Measurements from ENCODE around the gene HIKESHI. TPM values are rescaled to one million over a fixed set of nuclear protein-coding genes. Genes with fewer than 3 reads are reported as not detected.

HIKESHI gene
- total RNA-seq, 1 donor from 2014 or later = 28.6 TPM

DNA sequence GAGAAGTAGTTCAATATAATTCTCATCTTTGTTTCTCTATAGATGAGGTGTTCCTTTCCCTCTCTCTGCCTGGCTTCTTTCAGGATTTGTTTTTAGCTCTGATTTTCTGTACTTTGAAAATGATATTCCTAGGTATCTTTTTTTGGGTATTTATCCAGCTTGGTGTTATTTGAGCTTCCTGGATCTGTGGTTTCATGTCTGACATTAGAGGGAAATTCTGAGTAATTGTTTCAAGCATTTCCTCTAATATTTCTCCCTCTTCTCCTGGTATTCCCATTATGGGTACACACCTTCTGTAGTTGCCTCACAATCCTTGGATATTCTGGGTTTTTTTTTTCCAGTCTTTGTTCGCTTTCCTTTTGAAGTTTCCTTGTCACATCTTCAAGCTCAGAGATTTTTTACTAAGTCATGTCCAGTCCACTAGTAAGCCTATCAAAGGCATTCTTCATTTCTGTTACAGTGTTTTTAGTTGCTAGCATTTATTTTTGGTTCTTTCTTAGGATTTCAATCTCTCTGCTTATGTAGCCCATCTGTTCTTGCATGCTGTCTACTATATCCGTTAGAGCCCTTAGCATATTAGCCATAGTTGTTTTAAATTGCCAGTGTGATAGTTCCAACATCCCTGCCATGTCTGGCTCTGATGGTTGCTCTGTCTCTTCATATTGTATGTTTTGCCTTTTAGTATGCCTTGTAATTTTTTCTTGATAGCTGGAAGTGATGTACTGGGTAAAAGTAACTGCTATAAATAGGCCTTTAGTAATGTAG is 78.4 kb downstream of the HIKESHI start:
- no peak for DNase-seq

DNA sequence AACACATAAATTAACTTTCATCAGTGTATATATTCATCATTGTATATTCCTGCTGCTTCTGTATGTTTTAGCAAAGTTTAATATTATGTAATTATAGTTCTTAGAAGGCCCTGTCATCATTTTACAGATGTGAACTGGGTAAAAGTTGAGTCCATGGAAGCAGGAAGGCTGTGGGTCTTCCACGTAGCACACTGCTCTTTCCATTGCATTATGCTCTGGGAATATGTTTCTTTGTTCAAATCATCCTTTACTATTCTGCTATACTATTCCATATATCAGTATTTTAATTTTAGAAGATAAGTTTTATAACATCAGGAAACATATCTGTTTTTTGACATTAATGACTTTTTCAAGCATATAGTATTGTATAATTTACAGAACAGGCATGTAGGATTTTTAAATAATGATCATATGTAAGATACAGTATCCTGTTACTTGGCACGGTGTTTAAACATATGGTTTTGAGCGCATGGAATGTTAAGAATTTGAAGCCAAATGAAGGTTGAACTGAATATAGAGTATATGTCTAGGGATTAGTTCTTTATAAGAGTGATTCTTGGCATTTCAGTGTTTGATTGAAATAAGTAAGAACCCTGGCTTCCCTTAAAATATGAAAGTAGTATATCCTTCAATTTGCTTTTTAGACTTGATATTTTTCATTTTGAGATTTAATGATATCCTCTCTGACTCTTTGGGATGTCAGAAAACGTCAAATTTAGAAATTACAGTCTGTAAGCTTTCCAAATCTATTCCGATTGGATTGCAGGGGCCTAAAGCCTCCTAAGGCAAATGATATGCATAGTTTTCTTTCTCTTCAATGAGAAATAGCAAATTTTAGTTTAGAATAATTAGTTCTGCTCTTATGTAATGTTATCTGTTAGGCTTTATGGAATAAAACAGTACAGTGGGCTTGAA is 81.3 kb downstream of the HIKESHI start:
- DNase-seq = peak; percentile 57

DNA sequence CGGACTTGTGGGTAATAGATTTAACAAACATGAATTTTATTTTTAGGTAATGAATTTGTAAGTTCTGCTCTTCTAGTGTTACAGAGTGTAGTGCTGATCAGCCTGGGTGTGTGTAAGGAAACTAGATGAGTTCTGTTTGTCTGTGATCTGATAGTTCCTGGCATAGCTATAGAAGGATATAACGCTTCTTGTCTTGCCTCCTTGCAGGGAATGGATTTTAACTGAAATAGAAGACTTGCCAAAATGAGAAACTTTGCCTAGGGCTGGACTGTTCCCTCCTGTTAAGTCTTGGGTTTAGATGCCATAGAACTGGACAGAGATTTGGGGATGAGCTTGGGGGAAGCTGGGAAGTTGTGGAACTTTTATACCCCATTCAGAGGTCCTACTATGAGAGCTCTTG is 84.2 kb downstream of the HIKESHI start:
- DNase-seq = no peak

DNA sequence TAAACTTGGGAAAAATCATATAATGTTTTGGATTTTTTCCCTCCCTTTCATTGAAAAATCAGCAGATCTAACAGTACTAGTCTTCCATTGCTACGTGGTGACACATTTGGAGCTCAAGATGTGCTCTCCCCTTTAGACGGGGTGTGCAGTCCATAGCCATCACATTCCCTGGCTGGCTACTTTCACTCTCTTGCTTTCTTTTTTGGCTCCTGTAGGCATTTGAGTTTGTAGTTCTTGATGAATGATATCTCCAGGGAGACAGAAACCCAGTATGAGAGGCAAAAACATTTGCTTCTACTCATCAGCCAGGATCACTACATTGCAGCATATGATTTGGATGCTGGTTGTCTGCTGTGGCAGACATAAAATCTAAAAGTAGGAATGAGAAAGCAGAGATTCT is 84.7 kb downstream of the HIKESHI start:
- DNase-seq = no peak

DNA sequence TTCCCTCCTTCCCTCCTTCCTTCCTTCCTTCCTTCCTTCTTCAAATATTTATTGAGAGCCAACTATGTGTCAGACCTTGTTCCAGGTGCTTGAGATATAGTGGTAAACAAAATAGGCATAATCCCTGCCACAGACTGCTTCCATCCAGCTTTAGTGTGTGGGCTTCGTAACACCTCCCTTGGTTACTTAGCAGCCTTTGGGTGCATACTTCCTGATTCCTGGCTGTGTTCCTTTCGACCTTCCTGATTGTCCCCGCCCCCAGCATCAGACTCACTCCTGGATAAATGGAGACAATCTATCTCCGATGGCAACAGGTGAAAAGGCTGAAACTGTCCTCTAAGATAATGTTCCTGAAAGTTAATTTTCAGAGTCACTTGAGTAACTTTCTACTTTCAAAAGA is 86.2 kb downstream of the HIKESHI start:
- no peak for DNase-seq

DNA sequence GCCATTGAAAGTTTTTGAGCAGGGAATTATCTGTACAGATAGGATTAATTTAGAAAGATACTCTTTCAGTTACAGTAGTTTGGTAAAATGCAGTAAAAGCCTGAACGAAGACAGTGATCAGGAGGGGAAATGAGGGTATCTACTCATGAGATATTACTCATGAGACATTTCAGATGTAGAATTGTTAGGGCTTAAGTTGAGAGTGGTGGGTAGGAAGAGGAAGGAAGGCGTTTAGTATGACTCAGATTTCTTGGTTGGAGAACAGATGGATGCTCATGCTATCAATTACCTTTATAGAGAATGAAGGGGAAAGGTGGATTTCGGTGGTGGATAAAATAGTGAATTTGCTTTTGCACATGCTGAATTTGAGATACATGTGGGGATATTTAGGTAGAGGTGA is 88.4 kb downstream of the HIKESHI start:
- DNase-seq = no peak

DNA sequence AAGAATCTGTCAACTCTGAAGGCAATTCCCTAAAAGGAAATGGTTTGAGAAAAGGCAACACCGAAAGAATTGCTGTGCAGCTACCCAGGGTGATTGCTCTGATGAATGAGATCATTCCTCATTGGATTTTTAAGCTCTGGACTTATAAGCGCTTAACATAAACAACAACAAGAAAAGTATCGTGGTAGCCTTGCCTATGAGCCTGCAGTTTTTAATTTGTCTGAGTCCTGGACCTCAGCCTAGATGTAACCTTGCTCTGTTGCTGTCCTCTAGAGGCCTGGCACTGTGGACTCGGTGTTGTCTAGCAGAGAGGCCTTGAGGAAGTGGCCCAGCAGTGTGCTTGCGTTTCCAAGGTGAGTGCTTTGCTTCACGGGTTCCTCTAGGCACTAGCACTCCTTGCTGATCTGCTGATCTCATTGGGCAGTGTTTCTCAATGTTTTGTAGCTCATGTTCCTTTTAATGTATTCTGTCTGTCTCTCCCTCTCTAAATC is 93.1 kb downstream of the HIKESHI start:
- DNase-seq = no peak

Small RNA genes lying within 50 kb of the gene (small RNA-seq; reads per million reads assigned to genes)
- not detected for gene RN7SL225P (ENCODE audit: low replicate concordance)

Other genes starting within 250 kb of the HIKESHI start
- gene PICALM, start 233.2 kb upstream of the HIKESHI start, total RNA-seq = 362 TPM
- 25.4 TPM for gene EED, start 57.5 kb upstream of the HIKESHI start, total RNA-seq
- gene CCDC81, start 72.6 kb downstream of the HIKESHI start, total RNA-seq = 2.3 TPM

Measured in skin of body (tissue), 3 donors.